IMR-90 (cell line): ENCODE data around the gene PRKAG2.

ENCODE experiments used
- CEBPB ChIP-seq: IDR thresholded peaks from 2 replicates; pipeline ENCODE4 v1.6.1; 2012; ENCODE audit warnings: low read depth, low read length, improper control_type of control experiment
- FOS ChIP-seq: fragments of 150-350 bp; IDR thresholded peaks from 2 replicates; pipeline ENCODE4 v1.6.1; 2016; ENCODE audit warnings: low read depth, low read length
- MAFK ChIP-seq: IDR thresholded peaks from 2 replicates; pipeline ENCODE4 v1.6.1; 2012; ENCODE audit warnings: low read depth, low read length, improper control_type of control experiment
- MAZ ChIP-seq: IDR thresholded peaks from 2 replicates; pipeline ENCODE4 v1.6.1; 2012; ENCODE audit warnings: low read depth, mild to moderate bottlenecking, low read length, improper control_type of control experiment, moderate library complexity, borderline replicate concordance
- MXI1 ChIP-seq: IDR thresholded peaks from 2 replicates; pipeline ENCODE4 v1.6.1; 2012; ENCODE audit warnings: low read depth, mild to moderate bottlenecking, low read length, moderate library complexity, borderline replicate concordance
- NFE2L2 ChIP-seq: fragments of 150-350 bp; IDR thresholded peaks from 2 replicates; pipeline ENCODE4 v1.6.1; 2016; ENCODE audit warnings: low read depth, mild to moderate bottlenecking, low read length
- POLR2A ChIP-seq: IDR thresholded peaks from 2 replicates; pipeline ENCODE4 v1.6.1; 2012; ENCODE audit warnings: mild to moderate bottlenecking, low read depth, low read length
- SMC3 ChIP-seq: fragments of 150-350 bp; IDR thresholded peaks from 2 replicates; pipeline ENCODE4 v1.6.1; 2016; ENCODE audit warnings: low read depth, mild to moderate bottlenecking, antibody characterized with exemption, low read length, moderate library complexity
- TF ChIP-seq, protein P1 (sequence below): conservative IDR thresholded peaks from 2 replicates; pipeline ENCODE4 v1.5.1; 2012; ENCODE audit warnings: mild to moderate bottlenecking, low read depth, low read length, improper control_type of control experiment
- TF ChIP-seq, protein P2 (sequence below): fragments of 150-350 bp; IDR thresholded peaks from 2 replicates; pipeline ENCODE4 v1.6.1; 2017; ENCODE audit warnings: mild to moderate bottlenecking, antibody characterized with exemption, low read length, low read depth
- TF ChIP-seq, protein P3 (sequence below): fragments of 150-350 bp; IDR thresholded peaks from 2 replicates; pipeline ENCODE4 v1.6.1; 2016; ENCODE audit warnings: low read depth, mild to moderate bottlenecking, low read length, moderate library complexity, borderline replicate concordance

DNA sequence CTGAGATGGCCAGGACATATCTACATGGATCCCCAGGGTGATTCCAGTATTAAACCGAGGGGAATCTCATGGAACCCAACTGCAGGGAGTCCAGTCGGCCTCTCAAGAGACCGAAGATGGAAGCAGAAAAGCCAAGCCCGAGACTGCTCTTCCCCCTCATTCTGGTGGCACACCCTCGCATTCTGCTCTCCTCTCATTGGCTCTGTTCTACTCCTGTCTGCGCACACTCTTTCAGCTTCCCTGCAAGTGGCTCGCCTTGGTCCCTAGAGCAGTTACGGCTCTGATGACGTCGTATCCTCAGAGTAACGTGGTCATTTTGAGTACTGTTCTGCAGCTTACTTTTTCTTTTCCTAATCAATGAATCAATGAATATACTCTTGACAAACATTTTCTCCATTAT lies 284.6 kb downstream of the PRKAG2 start:
- TF ChIP-seq POLR2A (no peak), FOS (no peak), SMC3 (no peak), MXI1 (no peak), MAZ (no peak), CEBPB (no peak), MAFK (no peak), NFE2L2 (no peak)
- TF ChIP-seq, protein P1, sequence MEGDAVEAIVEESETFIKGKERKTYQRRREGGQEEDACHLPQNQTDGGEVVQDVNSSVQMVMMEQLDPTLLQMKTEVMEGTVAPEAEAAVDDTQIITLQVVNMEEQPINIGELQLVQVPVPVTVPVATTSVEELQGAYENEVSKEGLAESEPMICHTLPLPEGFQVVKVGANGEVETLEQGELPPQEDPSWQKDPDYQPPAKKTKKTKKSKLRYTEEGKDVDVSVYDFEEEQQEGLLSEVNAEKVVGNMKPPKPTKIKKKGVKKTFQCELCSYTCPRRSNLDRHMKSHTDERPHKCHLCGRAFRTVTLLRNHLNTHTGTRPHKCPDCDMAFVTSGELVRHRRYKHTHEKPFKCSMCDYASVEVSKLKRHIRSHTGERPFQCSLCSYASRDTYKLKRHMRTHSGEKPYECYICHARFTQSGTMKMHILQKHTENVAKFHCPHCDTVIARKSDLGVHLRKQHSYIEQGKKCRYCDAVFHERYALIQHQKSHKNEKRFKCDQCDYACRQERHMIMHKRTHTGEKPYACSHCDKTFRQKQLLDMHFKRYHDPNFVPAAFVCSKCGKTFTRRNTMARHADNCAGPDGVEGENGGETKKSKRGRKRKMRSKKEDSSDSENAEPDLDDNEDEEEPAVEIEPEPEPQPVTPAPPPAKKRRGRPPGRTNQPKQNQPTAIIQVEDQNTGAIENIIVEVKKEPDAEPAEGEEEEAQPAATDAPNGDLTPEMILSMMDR = no peak
- TF ChIP-seq, protein P2, sequence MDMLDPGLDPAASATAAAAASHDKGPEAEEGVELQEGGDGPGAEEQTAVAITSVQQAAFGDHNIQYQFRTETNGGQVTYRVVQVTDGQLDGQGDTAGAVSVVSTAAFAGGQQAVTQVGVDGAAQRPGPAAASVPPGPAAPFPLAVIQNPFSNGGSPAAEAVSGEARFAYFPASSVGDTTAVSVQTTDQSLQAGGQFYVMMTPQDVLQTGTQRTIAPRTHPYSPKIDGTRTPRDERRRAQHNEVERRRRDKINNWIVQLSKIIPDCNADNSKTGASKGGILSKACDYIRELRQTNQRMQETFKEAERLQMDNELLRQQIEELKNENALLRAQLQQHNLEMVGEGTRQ = no peak
- TF ChIP-seq, protein P3, sequence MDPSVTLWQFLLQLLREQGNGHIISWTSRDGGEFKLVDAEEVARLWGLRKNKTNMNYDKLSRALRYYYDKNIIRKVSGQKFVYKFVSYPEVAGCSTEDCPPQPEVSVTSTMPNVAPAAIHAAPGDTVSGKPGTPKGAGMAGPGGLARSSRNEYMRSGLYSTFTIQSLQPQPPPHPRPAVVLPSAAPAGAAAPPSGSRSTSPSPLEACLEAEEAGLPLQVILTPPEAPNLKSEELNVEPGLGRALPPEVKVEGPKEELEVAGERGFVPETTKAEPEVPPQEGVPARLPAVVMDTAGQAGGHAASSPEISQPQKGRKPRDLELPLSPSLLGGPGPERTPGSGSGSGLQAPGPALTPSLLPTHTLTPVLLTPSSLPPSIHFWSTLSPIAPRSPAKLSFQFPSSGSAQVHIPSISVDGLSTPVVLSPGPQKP = no peak
